Measurements from ENCODE around the gene UBXN4. TPM values are rescaled to one million over a fixed set of nuclear protein-coding genes. Genes with fewer than 3 reads are reported as not detected.

Gene UBXN4
- total RNA-seq, 2 donors from 2014 or later: 106 to 117 TPM

- H3K27ac ChIP-seq: no peak overlapping the region
- H3K9me3 ChIP-seq: no peaks in the 10 kb centered on the region
- intact Hi-C loops (cut with DNase I): no loop called here
- DNase-seq: no peak
- peaks cover 8% of the 10 kb centered on the region for H3K36me3 ChIP-seq
- no peak overlapping the region for H3K9ac ChIP-seq (ENCODE audit: low read depth in 2 of 2, low read length in 2 of 2)
- no peaks in the 10 kb centered on the region for H3K4me1 ChIP-seq
- no peak for TF ChIP-seq CTCF (IDR thresholded peaks at IDR 0.05)
- H3K4me3 ChIP-seq: no peak overlapping the region
- no peaks in the 10 kb centered on the region for H3K27me3 ChIP-seq
These were observed 3.2 kb downstream of the UBXN4 start for GRCh38 chr2:135744760-135745314.

GRCh38 chr2:135745545-135745944 lies 3.9 kb downstream of the UBXN4 start:
- no peak overlapping the region for H3K9ac ChIP-seq (ENCODE audit: low read depth in 2 of 2, low read length in 2 of 2)

GRCh38 chr2:135755573-135755972 lies 13.9 kb downstream of the UBXN4 start:
- no peak overlapping the region for H3K4me3 ChIP-seq
- no peak overlapping the region for H3K9ac ChIP-seq (ENCODE audit: low read depth in 2 of 2, low read length in 2 of 2)
- H3K36me3 ChIP-seq: peaks cover 11% of the 10 kb centered on the region
- TF ChIP-seq CTCF (IDR thresholded peaks at IDR 0.05): no peak
- no peaks in the 10 kb centered on the region for H3K4me1 ChIP-seq
- no peaks in the 10 kb centered on the region for H3K27me3 ChIP-seq
- no peak overlapping the region for H3K27ac ChIP-seq
- intact Hi-C loops (cut with DNase I): no loop called here
- no peaks in the 10 kb centered on the region for H3K9me3 ChIP-seq
- DNase-seq: no peak

More at GRCh38 chr2:135745545-135745944, 3.9 kb downstream of the UBXN4 start:
- peaks cover 8% of the 10 kb centered on the region for H3K36me3 ChIP-seq
- H3K27ac ChIP-seq: no peak overlapping the region
- TF ChIP-seq CTCF (IDR thresholded peaks at IDR 0.05): no peak
- no peak overlapping the region for H3K4me3 ChIP-seq
- no peaks in the 10 kb centered on the region for H3K4me1 ChIP-seq
- DNase-seq: no peak
- intact Hi-C loops (cut with DNase I): no loop called here
- H3K27me3 ChIP-seq: no peaks in the 10 kb centered on the region
- H3K9me3 ChIP-seq: no peaks in the 10 kb centered on the region

- Histone ChIP-seq H3K36me3 (peaks cover 19% of the 10 kb centered on the region), H3K4me1 (no peaks in the 10 kb centered on the region), H3K9me3 (no peaks in the 10 kb centered on the region), H3K9ac (ENCODE audit: low read depth in 2 of 2, low read length in 2 of 2) (no peak overlapping the region), H3K27me3 (no peaks in the 10 kb centered on the region), H3K27ac (no peak overlapping the region), H3K4me3 (no peak overlapping the region)
- TF ChIP-seq CTCF (IDR thresholded peaks at IDR 0.05): no peak
- intact Hi-C loops (cut with DNase I): no loop called here
- no peak for DNase-seq
These were observed 15.0 kb downstream of the UBXN4 start for GRCh38 chr2:135756692-135757091.

- intact Hi-C loops (cut with DNase I): no loop called here
- Histone ChIP-seq H3K9me3 (no peaks in the 10 kb centered on the region), H3K36me3 (peaks cover 14% of the 10 kb centered on the region), H3K4me3 (no peak overlapping the region), H3K4me1 (no peaks in the 10 kb centered on the region), H3K27ac (no peak overlapping the region), H3K27me3 (no peaks in the 10 kb centered on the region), H3K9ac (ENCODE audit: low read depth in 2 of 2, low read length in 2 of 2) (no peak overlapping the region)
- no peak for DNase-seq
- TF ChIP-seq CTCF (IDR thresholded peaks at IDR 0.05): no peak
These were observed 20.4 kb downstream of the UBXN4 start for GRCh38 chr2:135762022-135762421.
